Fibroblast of the conjunctiva (primary cell): ENCODE measurements around the gene PAH.
A peak's percentile ranks its signal among the peaks of the same experiment; 100 is the strongest.

ENCODE experiments used
- DNase-seq: peaks from one replicate; pipeline ENCODE4 v3.0.0-alpha.2; 2010; ENCODE audit warnings: low read depth

The PAH gene

DNA sequence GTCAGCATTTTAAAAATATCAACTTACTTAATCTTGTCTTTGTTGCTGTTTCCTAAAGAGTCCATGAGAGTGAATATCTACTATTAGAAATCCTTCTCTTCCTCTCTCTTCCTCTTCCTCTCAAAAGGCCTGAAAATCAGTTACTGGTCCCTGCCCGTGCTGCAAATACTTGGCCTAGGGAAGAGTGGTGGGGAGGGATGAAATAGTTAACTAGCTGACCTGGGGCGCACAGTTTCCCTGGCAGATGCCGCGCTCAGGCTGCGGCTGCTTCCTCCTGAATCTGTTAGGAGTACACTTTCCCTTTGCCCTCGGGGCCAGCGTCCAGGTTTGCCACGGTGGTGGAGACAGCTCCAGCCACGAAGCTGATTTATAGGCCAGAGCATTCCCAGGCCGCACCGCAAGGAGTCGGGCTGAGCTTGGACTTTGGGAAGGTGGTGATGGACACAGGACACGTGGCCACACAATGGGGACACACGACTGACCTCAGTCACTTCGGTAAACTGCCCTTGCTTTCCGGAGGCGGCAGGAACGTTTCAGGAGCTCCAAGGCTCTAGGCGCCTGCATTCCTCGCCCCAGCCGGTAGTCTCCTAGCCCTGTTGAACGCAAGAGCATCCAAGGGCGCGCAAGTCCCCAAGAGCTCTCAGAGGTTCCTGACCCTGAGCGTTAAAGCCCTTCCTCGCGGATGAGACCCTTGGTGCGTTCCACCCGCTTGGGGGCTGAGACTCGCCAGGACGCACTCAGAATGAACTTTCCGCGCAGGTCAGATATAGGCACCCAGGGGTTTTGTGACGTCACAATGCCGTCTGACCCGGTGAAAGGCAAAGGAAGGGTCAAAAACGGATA is 33.3 kb upstream of the PAH start:
- no peak for DNase-seq

DNA sequence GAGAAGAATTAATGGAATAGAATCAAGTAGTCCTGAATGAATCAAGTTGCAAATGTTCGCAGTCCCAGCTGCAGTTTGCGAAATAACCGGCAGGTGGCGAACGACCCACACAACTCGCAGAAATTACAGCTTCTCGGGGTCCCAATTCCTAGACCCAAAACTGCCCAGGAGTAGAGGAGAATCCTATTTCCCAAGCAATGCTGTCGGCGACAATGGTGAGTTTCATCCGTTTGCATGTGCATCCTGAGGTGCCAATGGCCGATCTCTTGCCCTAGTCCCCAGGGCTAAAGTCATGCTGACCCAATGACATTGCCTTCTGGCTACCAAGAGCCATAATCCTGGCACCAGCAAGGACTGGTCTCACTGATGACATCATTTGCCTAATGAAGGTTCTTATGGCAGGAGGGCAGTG is 31.9 kb upstream of the PAH start:
- peak; percentile 1 for DNase-seq

DNA sequence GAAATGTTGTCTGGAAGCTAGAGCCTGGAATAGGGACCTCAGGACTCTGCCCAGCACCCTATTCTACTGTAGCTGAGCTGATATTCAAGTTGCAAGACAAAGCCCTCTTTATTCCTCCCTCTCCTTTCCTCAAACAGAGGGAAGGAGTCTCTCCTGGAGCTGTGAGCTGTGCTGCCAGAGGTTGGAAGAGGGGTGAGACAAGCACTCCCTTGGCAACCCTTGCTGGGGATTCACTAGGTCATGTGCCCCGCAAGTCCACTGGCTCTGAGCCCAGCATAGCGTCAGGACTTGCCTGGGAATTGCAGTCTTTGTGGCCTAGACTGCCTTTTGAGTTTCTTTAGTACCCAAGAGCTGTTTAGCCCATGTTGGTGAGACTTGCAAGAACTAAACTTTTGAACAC is 29.0 kb upstream of the PAH start:
- no peak for DNase-seq

DNA sequence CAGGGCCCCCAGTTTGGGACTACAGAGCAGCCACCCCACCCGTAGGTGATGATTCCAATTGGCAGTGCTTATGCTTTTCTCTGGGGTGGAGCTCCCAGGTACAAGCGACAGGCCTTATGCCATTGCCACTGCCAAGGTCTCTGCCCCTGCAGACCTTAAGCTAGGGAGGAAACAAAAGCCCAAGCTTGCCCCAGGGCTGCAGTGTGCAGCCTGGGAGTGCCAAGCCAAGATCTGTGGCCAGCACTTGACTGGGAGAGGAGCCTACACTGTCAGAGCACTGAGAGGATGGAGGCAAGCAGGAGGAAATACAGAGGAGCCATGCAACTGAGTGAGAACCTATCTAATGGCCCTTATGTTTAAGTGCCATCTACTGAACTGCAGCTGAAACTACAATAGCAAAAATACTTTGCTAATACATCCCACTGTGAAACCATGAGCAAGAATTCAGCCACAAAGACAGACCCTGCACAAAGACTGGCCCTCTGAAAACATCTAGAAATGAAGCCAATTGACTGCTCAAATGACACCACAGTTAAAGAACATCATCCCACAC is 22.7 kb upstream of the PAH start:
- no peak for DNase-seq

DNA sequence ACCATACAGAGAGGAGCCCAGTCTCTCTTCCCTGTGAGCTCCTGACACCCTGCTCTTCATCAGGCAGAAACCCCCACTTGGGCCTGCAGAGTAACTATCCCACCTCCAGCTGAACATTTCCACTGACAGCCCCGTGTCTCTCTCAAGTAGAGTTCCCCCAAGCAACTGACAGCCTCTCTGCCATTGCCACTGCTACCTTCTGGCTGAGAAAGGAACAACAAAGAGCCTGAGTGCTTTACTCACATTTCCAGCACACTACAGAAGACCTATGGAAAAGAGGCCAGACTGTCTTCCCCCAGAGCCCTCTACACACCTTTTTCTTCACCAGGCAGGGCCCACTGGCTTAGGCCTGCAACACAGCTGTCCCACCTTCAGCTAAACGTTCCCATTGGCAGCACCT is 22.0 kb upstream of the PAH start:
- DNase-seq, result no peak

DNA sequence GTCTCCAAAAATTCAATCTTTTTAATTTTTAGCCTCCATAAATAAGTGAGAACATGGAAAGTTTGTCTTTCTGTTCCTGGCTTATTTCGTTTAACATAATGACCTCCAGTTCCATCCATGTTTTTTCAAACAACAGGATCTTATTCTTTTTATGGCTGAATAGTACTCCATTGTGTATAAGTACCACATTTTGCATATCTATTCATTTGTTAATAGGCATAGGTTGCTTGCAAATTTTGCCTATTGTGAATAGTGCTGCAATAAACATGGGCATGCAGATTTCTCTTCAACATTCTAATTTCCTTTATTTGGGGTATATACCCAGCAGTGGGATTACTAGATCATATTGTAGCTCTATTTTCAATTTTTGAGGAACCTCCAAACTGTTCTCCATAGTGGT is 16.1 kb upstream of the PAH start:
- no peak for DNase-seq

DNA sequence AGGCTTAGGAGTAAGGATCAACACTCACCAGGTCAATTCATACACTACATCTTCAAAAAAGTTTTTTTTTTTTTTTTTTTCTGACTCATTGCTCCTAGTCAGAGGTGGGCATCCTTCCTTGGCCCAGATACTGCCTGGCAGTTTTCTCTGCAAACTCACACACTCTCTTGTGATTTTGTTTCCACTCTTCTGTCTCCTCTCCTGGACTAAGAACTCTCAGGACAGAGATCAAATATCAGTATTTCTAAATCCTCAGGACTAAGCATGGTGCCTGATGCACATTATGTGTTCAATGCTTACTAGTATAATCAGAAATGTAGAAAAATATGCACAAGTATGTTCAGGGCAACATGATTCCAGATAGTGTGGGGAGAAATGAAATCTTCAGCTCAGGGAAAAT is 10.2 kb upstream of the PAH start:
- no peak for DNase-seq

DNA sequence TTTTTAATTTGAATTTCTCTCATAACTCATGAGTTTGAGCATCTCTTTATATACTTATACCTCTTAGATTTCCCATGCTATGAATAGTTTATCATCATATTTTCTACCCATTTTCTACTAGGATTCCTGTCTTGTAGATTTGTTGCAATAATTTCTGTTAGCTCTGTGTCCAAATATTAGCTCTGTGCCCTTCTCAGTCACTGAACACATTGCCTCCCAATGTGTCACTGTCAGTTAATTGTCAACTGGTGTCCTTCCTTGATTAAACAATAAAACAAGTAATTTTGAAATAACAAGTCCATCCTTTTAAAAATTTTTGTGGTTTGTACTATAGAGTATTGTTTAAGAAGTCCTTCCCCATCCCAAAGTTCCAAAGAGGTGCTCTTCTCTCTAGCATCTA is 4.2 kb upstream of the PAH start:
- no peak for DNase-seq

DNA sequence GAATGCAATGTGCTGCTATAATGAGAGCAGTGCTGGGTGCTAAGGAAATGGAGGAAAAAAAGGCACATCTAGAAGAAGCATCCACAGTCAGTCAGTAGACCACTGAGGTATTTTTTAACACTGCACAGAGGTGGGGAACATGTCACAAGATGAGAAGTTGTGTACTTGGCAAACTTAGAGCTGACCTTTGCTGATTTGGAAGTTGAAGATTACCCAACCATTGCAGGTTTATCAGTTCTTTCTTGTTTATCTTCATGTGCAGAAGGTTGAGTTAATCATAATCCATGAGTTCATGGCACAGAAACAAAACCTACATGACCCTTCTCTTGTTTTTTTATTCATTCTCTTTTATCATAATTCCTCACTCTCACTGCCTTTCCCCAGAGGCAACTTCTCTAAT is 3.2 kb upstream of the PAH start:
- no peak for DNase-seq

DNA sequence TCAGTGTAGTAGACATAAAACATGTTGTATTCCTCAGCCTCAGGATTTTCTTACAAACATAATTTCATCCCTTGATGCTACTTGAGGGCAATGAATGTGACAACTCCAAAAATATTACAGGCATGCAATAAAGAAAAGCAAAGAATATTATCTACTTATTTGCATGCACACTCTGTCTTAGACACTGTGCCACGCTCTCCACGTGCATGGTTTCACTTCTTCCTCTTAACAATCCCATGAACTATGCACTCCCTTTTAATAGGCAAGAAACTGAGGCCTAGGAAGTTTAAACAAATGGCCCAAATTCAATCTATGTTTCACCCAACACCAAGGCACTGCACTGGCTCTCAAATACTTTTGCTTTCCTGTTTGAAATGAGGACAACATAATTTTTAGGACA is 1.8 kb upstream of the PAH start:
- DNase-seq, result no peak

DNA sequence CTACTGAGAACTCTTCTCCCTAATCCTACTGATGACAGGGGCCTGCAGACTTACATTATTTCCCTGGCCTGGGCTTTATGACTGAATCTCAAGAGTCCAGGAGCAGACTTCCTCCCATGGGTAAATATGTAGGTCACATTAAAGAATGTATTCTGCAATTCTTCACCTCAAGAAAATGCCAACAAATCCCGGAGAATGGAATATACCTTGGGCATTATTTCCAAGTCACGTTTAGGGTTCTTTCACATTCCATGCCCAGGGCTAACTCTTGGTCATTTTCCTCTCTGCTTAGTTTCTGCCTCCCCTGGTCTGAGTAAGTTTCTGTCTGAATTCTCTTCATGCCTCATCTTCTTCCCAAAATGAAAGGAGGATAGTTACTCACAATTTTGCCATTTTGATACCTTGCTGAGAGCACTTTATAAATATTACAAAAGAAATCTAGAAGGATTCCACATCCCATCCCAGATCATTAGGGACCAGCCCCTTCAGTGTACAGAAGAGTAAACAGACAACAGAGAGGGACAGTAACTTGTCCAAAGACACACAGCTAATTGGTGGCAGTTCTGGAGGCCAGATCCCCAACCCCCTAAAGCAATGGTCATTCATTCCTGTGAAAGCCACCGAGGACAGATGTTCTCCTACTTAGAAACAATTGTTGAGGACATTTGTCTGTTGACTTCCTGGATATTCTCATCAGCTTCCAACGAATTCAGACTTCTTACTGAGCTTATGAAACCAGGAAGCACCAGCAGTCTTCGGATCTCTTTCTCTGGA is 605 bp downstream of the PAH start:
- DNase-seq, result no peak

DNA sequence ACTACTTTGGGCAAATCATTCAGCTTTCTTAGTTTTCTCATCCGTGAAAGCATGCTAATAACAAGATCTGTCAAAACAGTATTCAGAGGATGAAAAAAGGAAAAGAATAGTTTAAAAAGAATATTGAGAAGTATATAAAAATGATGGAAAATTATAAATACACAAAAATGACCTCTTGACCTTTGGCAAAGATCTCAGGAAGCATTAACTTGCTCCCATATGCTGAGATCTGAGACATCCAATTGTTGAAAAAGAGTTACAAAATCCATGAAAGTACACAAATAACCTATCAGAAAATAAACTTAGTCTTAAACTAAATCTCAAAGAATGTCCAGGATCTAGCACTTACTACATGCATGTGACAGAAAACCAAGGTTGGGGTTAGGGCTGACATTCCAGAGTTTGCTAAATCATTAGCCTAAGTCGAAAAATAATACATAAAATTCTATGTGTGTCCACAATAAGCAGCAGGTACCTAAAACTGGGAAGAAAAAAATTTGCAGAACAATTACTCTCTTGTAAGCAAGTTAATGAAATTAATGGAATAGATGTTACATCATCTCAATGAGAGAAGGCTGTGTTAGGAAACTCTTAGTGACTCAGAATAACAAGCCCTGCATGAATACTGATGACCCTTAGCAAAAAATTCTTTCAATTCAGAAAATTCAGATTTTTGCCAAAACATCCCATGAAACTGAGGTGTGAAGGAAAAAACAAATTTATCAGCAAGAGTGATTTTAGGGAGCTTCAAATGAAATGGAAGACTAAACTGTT is 3.4 kb downstream of the PAH start:
- DNase-seq, result no peak

DNA sequence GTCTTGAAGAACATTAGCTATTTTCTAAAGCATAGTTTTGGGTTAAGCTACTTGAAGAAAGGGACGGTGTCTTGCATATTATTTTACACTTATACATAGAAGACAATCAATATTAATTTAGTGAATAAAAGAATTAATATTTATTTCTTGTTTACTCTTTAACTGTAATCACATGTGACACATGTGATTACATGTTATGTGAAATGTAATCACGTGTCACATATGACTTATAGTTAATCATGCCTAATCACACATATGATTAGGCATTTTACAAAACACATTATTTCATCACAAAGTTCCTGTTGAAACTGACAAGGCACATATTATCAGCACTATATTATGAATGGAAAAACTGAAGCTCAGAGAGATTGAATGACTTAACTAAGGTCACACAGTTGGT is 4.8 kb downstream of the PAH start:
- no peak for DNase-seq

DNA sequence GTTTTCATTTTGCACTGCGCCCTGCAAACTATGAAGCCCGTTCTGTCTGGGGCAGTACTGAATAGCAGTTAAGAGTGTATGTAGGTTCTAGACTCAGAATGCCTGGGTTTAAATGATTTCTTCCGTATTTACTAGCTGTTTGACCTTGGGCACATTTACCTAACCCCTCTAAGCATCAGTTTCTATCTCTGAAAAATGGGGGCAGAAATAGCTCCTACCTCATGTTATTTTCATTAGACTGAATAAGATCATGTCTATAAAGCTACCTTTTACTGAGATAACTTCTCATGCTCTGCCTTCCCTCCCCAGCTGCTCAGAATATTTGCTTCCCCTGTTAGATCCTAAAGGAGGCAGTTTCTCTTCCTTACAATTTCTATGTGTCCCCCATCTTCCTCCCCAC is 5.7 kb downstream of the PAH start:
- no peak for DNase-seq

DNA sequence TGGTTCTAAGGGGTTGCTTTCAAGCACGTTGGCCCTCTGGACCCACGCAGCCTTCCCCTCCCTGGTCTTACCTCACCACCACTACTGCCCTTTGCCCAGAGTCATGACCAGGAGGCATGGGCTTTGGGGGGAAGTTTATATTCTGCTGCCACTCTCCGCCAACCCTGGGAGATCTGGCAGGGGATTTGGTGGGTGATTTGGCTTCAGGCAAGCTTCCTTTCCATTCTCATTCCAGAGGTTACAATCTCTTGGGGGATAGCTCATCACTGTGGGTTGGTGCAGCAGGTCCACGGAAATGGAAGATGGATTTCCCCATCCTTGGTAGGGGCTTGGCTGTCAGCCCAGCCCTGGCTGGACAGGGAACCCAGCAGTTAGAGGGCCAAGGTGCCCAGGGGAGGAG is 6.3 kb downstream of the PAH start:
- no peak for DNase-seq

DNA sequence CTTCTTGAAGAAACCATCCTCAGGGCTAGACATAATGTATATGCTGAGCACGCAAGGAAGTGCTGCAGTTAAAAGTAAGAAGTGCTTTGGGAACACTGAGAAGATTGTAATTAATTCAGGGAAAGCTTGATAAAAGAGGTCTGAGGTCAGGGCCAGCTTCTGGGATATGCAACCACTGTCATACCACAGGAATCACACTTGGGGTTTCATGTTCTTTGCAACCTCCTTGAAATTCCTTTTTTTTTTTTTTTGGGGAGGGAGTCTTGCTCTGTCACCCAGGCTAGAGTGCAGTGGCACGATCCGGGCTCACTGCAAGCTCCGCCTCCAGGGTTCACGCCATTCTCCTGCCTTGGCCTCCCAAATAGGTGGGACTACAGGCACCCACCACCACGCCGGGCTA is 6.9 kb downstream of the PAH start:
- DNase-seq, result no peak

DNA sequence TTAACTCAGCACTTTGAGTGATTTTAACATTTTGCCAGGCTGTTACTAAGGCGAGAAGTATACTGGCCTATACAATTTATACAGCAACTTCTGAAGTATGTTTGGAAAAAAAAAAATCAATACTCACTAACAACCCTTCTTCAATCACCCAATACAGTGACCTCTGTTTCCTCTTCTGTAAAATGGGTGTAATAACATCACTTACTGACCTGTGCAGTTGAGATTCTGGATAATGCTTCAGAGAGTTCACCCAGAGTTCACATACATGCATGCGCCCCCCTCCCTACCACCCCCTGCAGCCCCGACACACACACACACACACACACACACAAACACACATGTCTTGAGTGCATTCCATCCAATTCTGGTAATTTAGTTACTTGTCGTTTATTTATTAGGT is 9.1 kb downstream of the PAH start:
- no peak for DNase-seq

DNA sequence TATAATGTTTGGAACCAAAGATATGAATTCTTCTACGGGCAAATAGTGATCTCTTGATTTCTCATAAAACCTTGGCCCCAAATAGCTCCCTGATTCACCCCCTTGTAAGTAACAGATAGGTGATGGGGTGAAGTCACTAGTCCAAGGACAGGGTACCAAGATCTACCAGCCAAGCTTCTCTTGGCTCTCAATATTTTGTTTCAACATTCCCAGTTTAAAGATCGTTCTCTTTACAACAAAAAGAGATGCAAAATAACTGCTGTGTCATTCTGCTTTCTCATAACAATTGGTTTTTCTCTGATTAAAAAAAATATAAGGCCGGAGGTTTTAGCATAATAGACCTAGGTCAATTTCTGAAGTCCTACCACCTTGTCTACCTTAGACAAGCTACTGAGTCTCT is 11.8 kb downstream of the PAH start:
- DNase-seq, result no peak

DNA sequence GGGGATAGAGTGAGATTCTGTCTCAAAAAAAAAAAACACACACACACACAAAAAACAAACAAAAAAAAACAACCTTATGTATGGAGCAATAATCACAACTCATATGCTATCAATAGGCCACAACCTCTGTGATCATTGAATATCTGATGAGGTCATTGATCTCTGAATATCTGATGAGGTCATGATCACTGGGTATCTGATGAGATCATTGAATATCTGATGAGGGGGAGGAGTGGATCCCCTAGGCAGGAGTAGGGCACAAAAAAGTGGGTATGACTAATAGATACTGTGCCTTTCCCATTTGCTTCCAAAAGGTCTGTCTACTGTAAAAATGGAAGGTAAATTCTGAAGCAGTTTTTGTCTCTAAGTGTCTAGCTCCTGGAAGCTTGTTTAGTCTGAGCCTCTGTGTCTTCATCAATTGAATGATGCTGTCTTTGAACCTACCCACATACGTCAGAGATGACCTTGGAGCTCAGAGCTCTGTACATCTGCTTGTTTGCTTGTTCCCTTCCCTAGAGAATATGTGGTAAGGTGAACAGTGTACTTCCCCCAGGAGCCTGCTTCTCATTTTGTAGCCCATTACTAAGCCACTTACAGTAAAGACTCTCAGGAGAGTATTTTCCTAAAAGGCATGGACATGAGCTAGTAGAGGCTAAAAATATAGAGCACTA is 13.6 kb downstream of the PAH start:
- DNase-seq, result no peak

DNA sequence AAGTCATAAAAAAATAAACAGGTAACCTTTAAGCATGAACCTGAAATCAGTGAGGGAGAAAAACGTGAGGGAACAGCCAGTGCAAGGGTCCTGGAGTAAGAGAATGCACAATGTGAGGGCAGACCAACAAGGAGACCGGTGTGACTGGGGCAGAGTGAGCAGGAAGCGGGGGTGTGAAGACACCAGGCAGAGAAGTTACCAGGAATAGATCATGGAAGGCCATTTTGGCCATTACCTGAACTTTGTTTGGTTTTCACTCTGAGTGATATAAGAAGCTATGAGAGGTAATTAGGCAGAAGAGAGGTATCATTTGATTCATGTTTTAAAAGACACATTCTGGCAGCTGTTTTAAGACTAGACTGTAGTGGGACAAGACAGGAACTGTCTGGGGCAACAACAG is 15.0 kb downstream of the PAH start:
- no peak for DNase-seq

DNA sequence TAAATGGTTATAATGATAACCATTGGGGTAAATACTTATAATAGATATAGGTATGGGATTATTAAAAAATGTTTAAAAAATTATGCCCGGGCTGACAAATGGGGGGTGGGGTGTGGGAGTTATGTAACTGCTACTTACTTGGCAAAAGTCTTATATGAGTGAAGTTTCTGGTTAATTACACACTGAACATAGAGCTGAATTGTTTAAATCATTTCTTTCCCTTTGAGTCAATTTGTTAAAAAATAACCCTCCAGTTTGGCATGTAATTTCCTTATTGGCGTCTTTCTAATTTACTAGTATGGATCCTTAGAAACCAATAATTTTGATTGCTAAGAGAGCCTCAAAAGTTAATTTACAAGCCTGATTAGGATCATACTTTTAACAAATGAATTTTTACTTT is 16.7 kb downstream of the PAH start:
- DNase-seq, result no peak

DNA sequence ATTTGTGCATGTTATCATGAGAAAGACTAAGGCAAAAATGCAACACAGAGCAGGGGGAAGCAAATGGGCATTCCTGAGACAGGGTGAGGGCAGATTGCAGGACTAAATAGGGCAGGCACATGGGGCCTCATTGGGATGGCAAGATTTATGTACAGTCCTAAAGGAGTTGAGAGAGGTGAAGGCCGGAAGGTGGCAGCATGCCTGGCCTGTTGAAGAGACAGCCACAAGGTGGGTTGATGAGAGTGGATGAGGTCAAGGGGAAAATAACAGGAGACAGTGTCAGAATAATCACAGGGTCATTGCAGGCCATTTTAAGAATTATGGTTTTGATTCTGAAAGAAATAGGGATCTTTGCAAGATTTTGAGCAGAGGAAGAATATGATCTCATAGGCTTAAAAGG is 21.0 kb downstream of the PAH start:
- DNase-seq, result no peak
